CD4-positive, CD25-positive, alpha-beta regulatory T cell (primary cell): ENCODE measurements around the gene CALML4. TPM values are rescaled to one million over a fixed set of nuclear protein-coding genes. Genes with fewer than 3 reads are reported as not detected.
"Not testable (repeated sequence)": the region's sequence is repeated elsewhere in the genome, so short reads cannot be mapped to it uniquely, and the experiment has no call there.

Experiments
- ATAC-seq, 2 donors: fragments of 150-1000 bp; cut with Tn5 transposase; one replicate each; pipeline ENCODE4 v1.10.0; 2021; ENCODE audit warnings: low read depth in 2 of 2, moderate number of reproducible peaks in 2 of 2, moderate library complexity in 1 of 2
- DNase-seq, 3 donors: peaks; one replicate each; pipeline versions ENCODE4 v3.0.0 to v3.0.0-alpha.2; 2012 to 2022; ENCODE audit warnings: mixed read lengths in 1 of 3
- H3K27ac ChIP-seq: one replicate; pipeline ENCODE4 v1.7.0; 2013; ENCODE audit warnings: mild to moderate bottlenecking, low read length; ENCODE audit not compliant: insufficient read depth, poor library complexity, severe bottlenecking
- H3K27me3 ChIP-seq: one replicate; pipeline ENCODE4 v1.7.0; 2013; ENCODE audit warnings: low read length; ENCODE audit not compliant: control insufficient read depth, insufficient read depth
- H3K36me3 ChIP-seq: one replicate; pipeline ENCODE4 v1.7.0; 2013; ENCODE audit warnings: mild to moderate bottlenecking, low read length, moderate library complexity; ENCODE audit not compliant: control insufficient read depth, insufficient read depth
- H3K4me1 ChIP-seq: 2 replicates; pipeline ENCODE4 v1.7.0; 2013; ENCODE audit warnings: mild to moderate bottlenecking, low read length; ENCODE audit not compliant: insufficient read depth, control insufficient read depth, poor library complexity, severe bottlenecking
- H3K4me3 ChIP-seq: one replicate; pipeline ENCODE4 v1.7.0; 2013; ENCODE audit warnings: low read depth, mild to moderate bottlenecking, low read length, moderate library complexity
- H3K9me3 ChIP-seq, 2 experiments: 1 replicate in 1 of 2; 2 replicates in 1 of 2; pipeline ENCODE4 v1.7.0; 2013; ENCODE audit warnings: low read length in 2 of 2, mild to moderate bottlenecking in 1 of 2, moderate library complexity in 1 of 2; ENCODE audit not compliant: control insufficient read depth in 2 of 2
- H3K27ac Mint-ChIP-seq, 3 donors: one replicate each; pipeline ENCODE4 v1.8.0; 2020 to 2022; ENCODE audit warnings: mild to moderate bottlenecking in 3 of 3, mixed read lengths in 3 of 3, moderate library complexity in 2 of 3
- H3K27me3 Mint-ChIP-seq: one replicate; pipeline ENCODE4 v1.8.0; 2022; ENCODE audit warnings: mild to moderate bottlenecking, mixed read lengths
- H3K36me3 Mint-ChIP-seq: one replicate; pipeline ENCODE4 v1.8.0; 2020; ENCODE audit warnings: mixed read lengths
- H3K4me1 Mint-ChIP-seq, 4 donors: one replicate each; pipeline ENCODE4 v1.8.0; 2020 to 2022; ENCODE audit warnings: mixed read lengths in 4 of 4, mild to moderate bottlenecking in 1 of 4
- H3K4me3 Mint-ChIP-seq, 4 donors: one replicate each; pipeline ENCODE4 v1.8.0; 2020 to 2022; ENCODE audit warnings: mild to moderate bottlenecking in 4 of 4, mixed read lengths in 4 of 4, moderate library complexity in 3 of 4
- H3K9me3 Mint-ChIP-seq, 7 donors: one replicate each; pipeline ENCODE4 v1.8.0; 2020 to 2022; ENCODE audit warnings: mixed read lengths in 7 of 7, mild to moderate bottlenecking in 3 of 7, moderate library complexity in 2 of 7
- polyA plus RNA-seq, 4 donors: library from polyadenylated mRNA; unstranded; fragments of 300-500 nt; fragmentation: Illumina TruSeq; gene quantifications; one replicate each; pipeline ENCODE4 v1.2.3, GENCODE V29; 2021
- total RNA-seq: library from RNA; stranded (reverse); gene quantifications from one replicate; pipeline ENCODE4 v1.2.3, GENCODE V29; 2022

CALML4 gene
- total and polyA plus RNA-seq, 5 donors from 2014 or later, result 0.17 to 3.2 (median 0.78) TPM

DNA sequence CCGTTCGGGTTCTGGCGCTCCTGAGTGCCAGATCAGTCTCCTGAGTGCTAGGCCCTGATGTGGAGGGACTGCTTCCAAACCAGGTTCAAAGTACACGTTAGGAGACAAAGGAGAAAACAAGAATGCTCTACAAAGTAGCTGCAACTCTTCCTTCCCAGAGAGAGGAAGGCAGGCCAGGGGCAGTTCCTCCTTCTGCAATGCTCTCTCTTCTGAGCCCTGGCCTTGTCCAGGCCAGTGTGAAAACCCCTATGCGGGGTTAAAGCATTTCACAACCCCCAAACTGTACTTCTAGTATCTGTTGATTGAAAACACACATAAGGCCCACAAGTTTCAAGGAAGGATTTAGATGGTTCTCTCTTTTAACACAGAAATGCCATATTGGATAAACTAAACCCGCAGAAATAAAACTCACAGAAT lies 9.7 kb upstream of the CALML4 start:
- DNase-seq, result no peak
- H3K4me1 ChIP-seq, result no peaks in the 10 kb centered on the region
- no peaks in the 10 kb centered on the region for H3K36me3 ChIP-seq
- H3K4me3 ChIP-seq, result no peak overlapping the region
- Mint-ChIP-seq H3K4me3 (no peak overlapping the region), H3K4me1 (peaks cover 0 to 6% (median 2%) of the 10 kb centered on the region in 4 donors), H3K9me3 (peaks cover 0 to 2% (median 0%) of the 10 kb centered on the region in 7 donors), H3K27me3 (no peaks in the 10 kb centered on the region), H3K36me3 (peaks cover 6% of the 10 kb centered on the region), H3K27ac (no peak overlapping the region)
- H3K27me3 ChIP-seq, result no peaks in the 10 kb centered on the region
- no peak for ATAC-seq
- H3K27ac ChIP-seq, result no peak overlapping the region
- no peaks in the 10 kb centered on the region for H3K9me3 ChIP-seq

DNA sequence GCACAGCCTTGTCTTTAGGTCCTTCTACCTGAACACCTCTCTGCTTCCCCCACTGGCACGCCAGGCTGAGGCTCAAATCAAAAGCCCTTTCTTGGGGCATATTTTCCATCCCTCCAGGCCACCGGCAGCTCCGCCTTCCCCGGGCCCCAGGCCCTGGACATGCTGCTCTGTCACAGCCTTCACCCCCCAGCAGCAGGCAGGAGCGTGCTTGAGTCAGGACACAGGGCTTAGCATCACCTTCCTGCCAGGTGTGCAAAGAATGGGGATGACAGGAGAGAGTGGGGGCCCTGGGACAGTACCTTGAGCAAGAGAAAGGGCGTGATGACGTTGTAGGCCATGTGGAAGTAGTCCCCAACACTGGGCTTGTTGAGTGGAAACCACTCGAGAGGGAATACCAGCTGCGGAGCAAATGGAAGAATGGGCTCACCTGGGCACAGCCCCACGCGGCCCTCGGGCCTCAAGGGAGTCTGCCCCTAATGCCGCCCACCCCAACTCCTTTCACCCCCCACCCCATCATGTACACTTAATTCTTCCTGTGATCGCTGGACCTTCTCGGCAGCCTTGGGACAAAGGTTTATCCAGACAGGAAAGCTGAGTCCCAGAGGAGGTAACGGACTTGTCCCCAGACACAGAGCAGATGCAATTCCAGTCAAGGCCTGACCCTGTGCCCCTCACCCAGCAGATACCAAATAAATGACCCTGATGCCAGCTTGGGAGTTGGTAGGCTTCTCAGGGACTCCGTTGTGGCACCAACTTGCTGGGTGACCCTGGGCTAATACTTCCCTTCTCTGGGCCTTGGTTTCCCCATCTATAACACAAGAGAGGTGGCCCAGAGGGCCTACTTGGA lies 9.1 kb upstream of the CALML4 start:
- peaks cover 0 to 2% (median 0%) of the 10 kb centered on the region in 7 donors for H3K9me3 Mint-ChIP-seq
- H3K36me3 Mint-ChIP-seq, result peaks cover 6% of the 10 kb centered on the region
- no peaks in the 10 kb centered on the region for H3K27me3 Mint-ChIP-seq

DNA sequence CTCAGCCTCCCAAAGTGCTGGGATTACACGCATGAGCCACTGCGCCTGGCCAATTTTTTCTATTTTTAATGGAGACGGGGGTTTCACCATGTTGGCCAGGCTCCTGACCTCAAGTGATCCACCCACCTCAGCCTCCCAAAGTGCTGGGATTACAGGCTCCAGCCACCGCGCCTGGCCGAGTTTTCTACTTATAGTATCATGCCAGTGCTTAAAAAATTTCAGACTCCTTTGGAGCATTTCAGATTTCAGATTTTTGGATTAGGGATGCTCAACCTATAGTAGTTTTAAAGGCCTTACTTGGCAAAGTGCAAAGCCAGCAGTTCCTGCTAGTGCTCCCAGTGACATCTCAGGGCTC lies 8.3 kb upstream of the CALML4 start:
- ATAC-seq, H3K27ac Mint-ChIP-seq, H3K27me3 Mint-ChIP-seq, H3K4me3 ChIP-seq, H3K9me3 Mint-ChIP-seq, H3K36me3 ChIP-seq, H3K9me3 ChIP-seq, H3K36me3 Mint-ChIP-seq, H3K27me3 ChIP-seq, H3K4me3 Mint-ChIP-seq, H3K27ac ChIP-seq, DNase-seq, H3K4me1 ChIP-seq: not testable (repeated sequence)
- peaks cover 0 to 16% (median 4%) of the 10 kb centered on the region in 4 donors for H3K4me1 Mint-ChIP-seq

More for the DNA sequence above, 9.1 kb upstream of the CALML4 start:
- ATAC-seq (no peak), DNase-seq (no peak)
- Histone ChIP-seq H3K27ac (no peak overlapping the region), H3K4me3 (no peak overlapping the region), H3K9me3 (no peaks in the 10 kb centered on the region), H3K4me1 (peaks cover under 1% of the 10 kb centered on the region), H3K27me3 (no peaks in the 10 kb centered on the region), H3K36me3 (no peaks in the 10 kb centered on the region)
- H3K4me3 Mint-ChIP-seq, result no peak overlapping the region
- no peak overlapping the region for H3K27ac Mint-ChIP-seq
- peaks cover 0 to 11% (median 4%) of the 10 kb centered on the region in 4 donors for H3K4me1 Mint-ChIP-seq

DNA sequence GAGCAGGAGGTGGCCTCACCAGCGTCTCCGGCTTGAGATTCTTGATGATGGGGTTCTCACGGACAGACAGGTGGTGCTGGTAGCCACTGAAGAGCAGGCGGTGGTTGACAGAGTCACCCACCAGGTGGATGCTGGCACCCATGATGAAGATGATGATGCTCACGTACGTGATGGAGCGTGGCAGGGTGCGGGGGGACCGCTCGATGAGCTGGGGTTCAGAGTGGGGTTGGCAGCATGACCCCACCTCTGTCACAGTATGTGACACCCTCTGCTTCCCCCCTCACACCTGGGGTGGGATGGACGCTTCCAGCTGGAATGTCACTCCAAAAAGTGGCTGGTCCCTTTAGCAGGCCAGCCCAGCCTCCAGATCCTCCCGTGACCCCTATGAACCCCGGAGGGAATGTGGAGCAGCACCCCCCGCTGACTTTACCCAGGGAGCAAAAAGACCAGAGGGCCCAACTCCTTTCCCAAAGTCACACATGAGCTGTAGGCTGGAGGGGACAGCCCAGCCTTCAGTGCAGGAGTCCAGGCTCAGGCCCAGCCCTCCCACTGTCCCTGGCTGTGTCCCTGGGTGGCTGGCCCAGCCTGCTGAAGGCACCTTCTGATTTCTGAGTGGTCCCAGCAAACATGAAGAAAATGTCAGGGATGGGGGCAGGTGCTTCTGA lies 6.7 kb upstream of the CALML4 start:
- Mint-ChIP-seq H3K36me3 (peaks cover 6% of the 10 kb centered on the region), H3K4me1 (peaks cover 0 to 17% (median 4%) of the 10 kb centered on the region in 4 donors), H3K27ac (no peak overlapping the region), H3K4me3 (no peak overlapping the region), H3K9me3 (peaks cover 0 to 1% (median 0%) of the 10 kb centered on the region in 7 donors), H3K27me3 (no peaks in the 10 kb centered on the region)
- H3K27me3 ChIP-seq, result no peaks in the 10 kb centered on the region
- H3K36me3 ChIP-seq, result no peaks in the 10 kb centered on the region
- H3K27ac ChIP-seq, result no peak overlapping the region
- DNase-seq (no peak), ATAC-seq (no peak)
- no peaks in the 10 kb centered on the region for H3K9me3 ChIP-seq
- H3K4me3 ChIP-seq, result no peak overlapping the region
- H3K4me1 ChIP-seq, result peaks cover 9% of the 10 kb centered on the region

DNA sequence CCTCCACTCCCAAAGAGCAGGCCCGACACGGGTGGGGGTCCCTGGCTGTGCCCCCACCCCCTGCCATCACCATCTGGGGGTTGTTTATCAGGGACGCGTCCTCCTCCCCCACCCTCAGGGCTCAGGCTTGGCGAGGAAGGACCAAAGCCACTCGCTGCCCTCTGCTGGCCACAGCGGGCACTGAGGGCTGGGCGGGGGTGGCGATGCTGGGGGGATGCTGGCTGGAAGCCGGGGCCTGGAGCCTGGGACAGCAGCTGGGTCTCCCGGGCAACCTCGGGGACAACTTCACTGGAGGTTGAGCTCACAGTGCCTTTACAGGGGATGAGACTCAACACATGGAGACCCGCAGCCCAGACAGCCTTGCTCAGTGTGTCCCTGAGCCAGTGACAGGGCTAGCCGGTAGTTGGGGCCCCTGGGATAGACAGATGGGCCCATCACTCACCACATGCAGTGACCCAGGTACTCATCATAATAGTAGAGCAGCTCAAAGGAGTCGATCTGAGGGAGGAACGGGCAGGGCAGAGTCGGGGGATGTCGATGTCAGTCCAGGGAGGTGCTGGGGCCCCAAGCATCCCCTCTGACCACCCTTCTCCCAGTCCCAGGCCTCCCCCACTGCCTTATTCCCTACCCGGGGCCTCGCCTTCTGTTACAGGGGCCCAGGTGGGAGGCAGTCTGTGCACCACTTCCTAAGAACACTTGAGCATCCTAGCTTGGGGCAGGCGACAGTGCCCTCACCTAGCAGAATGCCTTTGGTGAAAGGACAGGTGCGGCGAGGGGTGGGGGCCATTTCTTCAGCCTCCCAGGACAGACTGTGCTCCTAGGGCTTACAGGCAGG lies 5.9 kb upstream of the CALML4 start:
- Histone ChIP-seq H3K36me3 (no peaks in the 10 kb centered on the region), H3K27ac (no peak overlapping the region), H3K4me1 (peaks cover 11% of the 10 kb centered on the region), H3K4me3 (no peak overlapping the region), H3K9me3 (no peaks in the 10 kb centered on the region), H3K27me3 (no peaks in the 10 kb centered on the region)
- Mint-ChIP-seq H3K36me3 (peaks cover 4% of the 10 kb centered on the region), H3K4me1 (peaks cover 0 to 17% (median 4%) of the 10 kb centered on the region in 4 donors), H3K9me3 (peaks cover 0 to 1% (median 0%) of the 10 kb centered on the region in 7 donors), H3K4me3 (no peak overlapping the region), H3K27me3 (no peaks in the 10 kb centered on the region), H3K27ac (no peak overlapping the region)
- DNase-seq (peak; percentile 17 to 55 (median 26)), ATAC-seq (no peak)

DNA sequence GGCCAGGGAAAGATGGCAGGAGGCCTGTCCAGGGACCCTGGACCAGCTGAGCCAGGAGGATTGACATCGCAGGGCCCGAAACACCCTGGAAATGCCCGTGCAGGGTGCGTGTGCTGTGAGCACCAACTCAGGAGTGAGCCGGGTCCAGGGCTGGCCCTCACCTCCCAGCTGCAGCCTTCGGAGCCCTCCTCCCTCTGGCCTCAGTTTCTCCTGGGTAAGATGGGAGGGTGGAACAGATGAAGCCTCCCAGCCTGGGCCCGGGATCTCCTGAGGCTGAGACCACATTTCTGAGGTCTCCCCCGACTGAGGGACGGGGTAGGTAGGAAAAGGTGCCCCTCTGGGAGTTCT lies 5.3 kb upstream of the CALML4 start:
- Histone ChIP-seq H3K27ac (no peak overlapping the region), H3K9me3 (no peaks in the 10 kb centered on the region), H3K4me3 (no peak overlapping the region), H3K27me3 (no peaks in the 10 kb centered on the region), H3K36me3 (no peaks in the 10 kb centered on the region), H3K4me1 (peaks cover 14% of the 10 kb centered on the region)
- Mint-ChIP-seq H3K4me1 (peaks cover 0 to 17% (median 4%) of the 10 kb centered on the region in 4 donors), H3K27ac (no peak overlapping the region), H3K27me3 (no peaks in the 10 kb centered on the region), H3K36me3 (peaks cover 3% of the 10 kb centered on the region), H3K9me3 (peaks cover 0 to 1% (median 0%) of the 10 kb centered on the region in 7 donors), H3K4me3 (no peak overlapping the region)
- ATAC-seq (no peak), DNase-seq (no peak)

DNA sequence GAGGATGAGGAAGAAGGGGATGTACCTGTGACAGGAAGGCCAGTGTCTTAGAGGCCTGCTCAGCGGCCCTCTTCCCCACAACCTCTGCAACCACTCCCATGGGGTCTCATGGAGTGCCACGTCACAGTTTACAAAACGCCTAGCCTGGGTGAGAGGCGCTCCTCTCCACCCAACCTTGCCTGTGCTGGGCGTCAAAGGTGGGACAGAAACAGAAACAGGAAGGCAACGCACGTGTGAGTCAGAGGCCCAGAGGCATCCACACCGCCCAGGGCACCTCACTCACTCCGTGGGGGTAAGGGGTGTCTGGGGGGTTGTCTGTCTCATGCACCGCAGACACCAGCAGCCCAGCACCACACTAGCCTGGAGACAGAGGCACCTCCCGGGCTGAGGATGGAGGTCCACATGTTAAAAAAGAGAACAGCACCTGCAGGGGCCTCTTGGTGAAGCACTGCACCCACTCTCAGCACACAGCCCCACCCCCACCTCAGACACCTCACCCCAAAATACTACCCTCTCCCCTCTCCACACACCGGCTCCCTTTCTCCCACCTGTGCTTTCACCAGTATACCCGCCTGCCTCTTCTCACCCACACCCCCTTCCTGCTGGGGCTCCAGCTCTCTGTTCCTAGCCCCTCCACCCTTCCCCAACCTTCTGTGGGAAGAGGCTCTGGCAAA lies 4.7 kb upstream of the CALML4 start:
- no peak overlapping the region for H3K27ac ChIP-seq
- H3K27ac Mint-ChIP-seq, result peak overlapping the region in 2 of 3 donors; percentile 35 to 60
- H3K9me3 ChIP-seq, result no peaks in the 10 kb centered on the region
- peak; percentile 55 to 64 for ATAC-seq
- peaks cover 3% of the 10 kb centered on the region for H3K36me3 Mint-ChIP-seq
- H3K27me3 ChIP-seq, result no peaks in the 10 kb centered on the region
- H3K36me3 ChIP-seq, result no peaks in the 10 kb centered on the region
- no peak overlapping the region for H3K4me3 Mint-ChIP-seq
- peaks cover 0 to 17% (median 4%) of the 10 kb centered on the region in 4 donors for H3K4me1 Mint-ChIP-seq
- peak in 1 of 3 donors; percentile 65 for DNase-seq
- peaks cover 0 to 1% (median 0%) of the 10 kb centered on the region in 7 donors for H3K9me3 Mint-ChIP-seq
- no peaks in the 10 kb centered on the region for H3K27me3 Mint-ChIP-seq
- H3K4me3 ChIP-seq, result no peak overlapping the region
- H3K4me1 ChIP-seq, result peaks cover 14% of the 10 kb centered on the region
